ENCODE results near the gene DNASE2. TPM values are rescaled to one million over a fixed set of nuclear protein-coding genes. Genes with fewer than 3 reads are reported as not detected.

DNASE2 gene
- polyA plus RNA-seq, 4 donors, result 6.5 to 43.1 (median 9.3) TPM

GRCh38 chr19:12842511-12842910 is 38.7 kb downstream of the DNASE2 start:
- H3K27me3 ChIP-seq (ENCODE audit: control insufficient read depth in 3 of 3, insufficient read depth in 3 of 3, low read length in 3 of 3), result peaks cover 3 to 72% (median 32%) of the 10 kb centered on the region in 3 donors
- no peaks in the 10 kb centered on the region for H3K9me3 ChIP-seq (ENCODE audit: control insufficient read depth in 2 of 2, insufficient read depth in 1 of 2, low read depth in 1 of 2, low read length in 1 of 2)
- WGBS, 3 donors, result 91 to 92% (median 91%) methylated on average over 18 of the region's 18 CpGs
- no peak overlapping the region for H3K27ac ChIP-seq (ENCODE audit: low read depth in 1 of 3, low read length in 2 of 3)
- DNase-seq (no peak), FAIRE-seq (no peak)
- H3K4me1 ChIP-seq (ENCODE audit: control insufficient read depth in 3 of 3, insufficient read depth in 2 of 3, low read depth in 1 of 3, low read length in 2 of 3), result peaks cover 0 to 12% (median 0%) of the 10 kb centered on the region in 3 donors
- H3K4me3 ChIP-seq (ENCODE audit: low read depth in 1 of 3, low read length in 3 of 3), result no peak overlapping the region
- no peaks in the 10 kb centered on the region for H3K36me3 ChIP-seq (ENCODE audit: control insufficient read depth in 3 of 3, insufficient read depth in 2 of 3, low read depth in 1 of 3, low read length in 3 of 3)

- H3K27me3 ChIP-seq (ENCODE audit: control insufficient read depth in 3 of 3, insufficient read depth in 3 of 3, low read length in 3 of 3), result peaks cover 3 to 73% (median 39%) of the 10 kb centered on the region in 3 donors
- H3K27ac ChIP-seq (ENCODE audit: low read depth in 1 of 3, low read length in 2 of 3), result no peak overlapping the region
- no peaks in the 10 kb centered on the region for H3K36me3 ChIP-seq (ENCODE audit: control insufficient read depth in 3 of 3, insufficient read depth in 2 of 3, low read depth in 1 of 3, low read length in 3 of 3)
- DNase-seq, result peak in 1 of 2 donors; percentile 43
- H3K4me1 ChIP-seq (ENCODE audit: control insufficient read depth in 3 of 3, insufficient read depth in 2 of 3, low read depth in 1 of 3, low read length in 2 of 3), result peaks cover 0 to 8% (median 0%) of the 10 kb centered on the region in 3 donors
- H3K4me3 ChIP-seq (ENCODE audit: low read depth in 1 of 3, low read length in 3 of 3), result peak overlapping the region in 1 of 3 donors; percentile 11
- no peak for FAIRE-seq
- no peaks in the 10 kb centered on the region for H3K9me3 ChIP-seq (ENCODE audit: control insufficient read depth in 2 of 2, insufficient read depth in 1 of 2, low read depth in 1 of 2, low read length in 1 of 2)
- 3 to 6% (median 4%) methylated on average over 29 of the region's 29 CpGs for WGBS, 3 donors
Observed at GRCh38 chr19:12841094-12841493, 40.2 kb downstream of the DNASE2 start.

DNA sequence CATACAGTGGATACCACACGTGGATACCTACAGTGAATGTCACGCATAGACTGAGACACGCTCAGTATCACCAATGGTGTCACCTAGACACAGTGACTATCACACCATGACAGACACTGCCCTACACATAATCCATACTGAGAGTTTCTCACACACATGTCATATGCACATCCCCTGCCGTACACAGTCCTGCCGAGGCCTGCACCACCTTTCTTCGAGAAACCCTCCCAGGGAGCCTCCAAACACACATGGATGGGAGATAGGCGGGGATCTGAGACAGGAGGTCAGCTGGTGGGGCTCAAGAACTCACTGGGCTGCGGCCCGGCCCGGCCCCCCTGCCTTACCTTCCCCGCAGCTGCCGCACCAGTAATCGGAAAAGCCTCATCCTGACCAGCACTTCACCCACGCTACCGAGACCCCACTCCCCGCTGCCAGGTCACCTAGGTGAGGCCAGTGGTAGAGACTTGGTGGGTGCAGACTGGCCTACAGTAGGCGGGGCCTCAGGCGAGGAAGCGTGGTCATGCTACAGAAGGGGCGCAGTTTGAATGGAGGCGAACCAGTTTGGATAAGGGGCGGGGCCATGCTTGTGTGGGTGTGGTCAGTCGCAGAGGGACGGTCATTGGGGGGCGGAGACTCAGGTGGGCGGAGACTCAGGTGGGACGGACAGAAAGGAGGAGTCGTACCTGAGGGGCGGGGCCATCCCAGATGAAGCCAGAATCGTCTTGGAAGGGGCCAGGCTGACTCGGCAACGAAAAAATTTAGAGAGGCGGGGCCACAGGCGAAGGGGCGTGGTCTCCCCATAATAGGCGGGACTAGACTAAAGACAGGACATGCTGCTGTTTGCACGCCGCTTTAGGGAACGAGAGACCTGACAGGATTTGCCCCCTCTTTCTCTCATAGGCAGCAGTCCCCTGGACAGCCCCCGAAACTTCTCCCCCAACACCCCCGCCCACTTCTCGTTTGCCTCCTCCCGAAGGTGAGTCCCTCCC is 40.9 kb downstream of the DNASE2 start:
- H3K4me3 ChIP-seq (ENCODE audit: low read depth in 1 of 3, low read length in 3 of 3), result peak overlapping the region in 1 of 3 donors; percentile 11
- H3K4me1 ChIP-seq (ENCODE audit: control insufficient read depth in 3 of 3, insufficient read depth in 2 of 3, low read depth in 1 of 3, low read length in 2 of 3), result peaks cover 0 to 8% (median 0%) of the 10 kb centered on the region in 3 donors
- no peak overlapping the region for H3K27ac ChIP-seq (ENCODE audit: low read depth in 1 of 3, low read length in 2 of 3)
- DNase-seq (peak; percentile 61 to 65), FAIRE-seq (no peak)
- H3K27me3 ChIP-seq (ENCODE audit: control insufficient read depth in 3 of 3, insufficient read depth in 3 of 3, low read length in 3 of 3), result peaks cover 3 to 79% (median 46%) of the 10 kb centered on the region in 3 donors
- no peaks in the 10 kb centered on the region for H3K9me3 ChIP-seq (ENCODE audit: control insufficient read depth in 2 of 2, insufficient read depth in 1 of 2, low read depth in 1 of 2, low read length in 1 of 2)
- WGBS, 3 donors, result 20 to 24% (median 23%) methylated on average over 42 to 43 of the region's 43 CpGs
- H3K36me3 ChIP-seq (ENCODE audit: control insufficient read depth in 3 of 3, insufficient read depth in 2 of 3, low read depth in 1 of 3, low read length in 3 of 3), result no peaks in the 10 kb centered on the region

DNA sequence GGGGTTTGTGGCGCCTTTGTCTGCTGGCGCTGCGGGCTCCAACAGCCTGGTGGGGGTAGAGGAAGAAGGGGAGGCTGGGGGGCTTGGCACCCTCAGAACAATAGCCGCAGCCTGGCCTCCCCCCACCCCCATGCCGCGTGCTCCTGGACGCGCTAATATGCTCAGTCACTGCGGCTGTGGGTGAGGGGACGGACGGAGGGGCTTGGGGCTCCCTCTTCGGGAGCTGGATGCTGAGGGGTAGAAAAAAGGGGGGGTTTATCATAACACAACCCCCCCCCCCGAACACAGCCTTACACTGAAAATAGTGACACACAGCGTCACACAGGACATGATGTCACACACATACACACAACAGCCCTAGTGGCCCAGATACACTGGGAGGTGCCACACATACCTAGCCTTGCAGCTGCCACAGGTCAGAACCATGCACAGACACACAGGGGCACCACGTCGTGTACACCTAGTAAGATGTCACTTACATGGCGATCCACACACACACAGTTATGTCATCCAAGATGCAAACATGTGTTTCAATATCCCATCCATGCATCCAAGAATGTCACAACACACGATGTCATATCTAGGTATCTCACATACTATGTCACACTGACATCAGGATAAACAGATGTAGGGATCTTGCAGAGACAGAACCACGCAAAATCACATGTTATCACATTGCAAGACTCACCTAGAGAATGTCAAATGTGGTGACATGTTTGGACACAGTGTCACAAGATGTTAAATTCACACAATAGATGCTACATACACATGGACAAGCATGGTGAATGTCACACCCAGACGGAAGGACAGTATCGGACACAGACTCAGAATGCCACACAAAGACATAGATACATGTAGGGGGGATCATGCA is 42.1 kb downstream of the DNASE2 start:
- Histone ChIP-seq H3K27ac (ENCODE audit: low read depth in 1 of 3, low read length in 2 of 3) (no peak overlapping the region), H3K4me3 (ENCODE audit: low read depth in 1 of 3, low read length in 3 of 3) (peak overlapping the region in 2 of 3 donors; percentile 18 to 31), H3K27me3 (ENCODE audit: control insufficient read depth in 3 of 3, insufficient read depth in 3 of 3, low read length in 3 of 3) (peaks cover 3 to 87% (median 59%) of the 10 kb centered on the region in 3 donors), H3K4me1 (ENCODE audit: control insufficient read depth in 3 of 3, insufficient read depth in 2 of 3, low read depth in 1 of 3, low read length in 2 of 3) (peaks cover 0 to 8% (median 0%) of the 10 kb centered on the region in 3 donors), H3K9me3 (ENCODE audit: control insufficient read depth in 2 of 2, insufficient read depth in 1 of 2, low read depth in 1 of 2, low read length in 1 of 2) (peaks cover 0 to 5% of the 10 kb centered on the region in 2 donors), H3K36me3 (ENCODE audit: control insufficient read depth in 3 of 3, insufficient read depth in 2 of 3, low read depth in 1 of 3, low read length in 3 of 3) (no peaks in the 10 kb centered on the region)
- DNase-seq (no peak), FAIRE-seq (no peak)
- WGBS, 3 donors, result 15 to 24% (median 15%) methylated on average over 19 to 21 of the region's 21 CpGs

DNA sequence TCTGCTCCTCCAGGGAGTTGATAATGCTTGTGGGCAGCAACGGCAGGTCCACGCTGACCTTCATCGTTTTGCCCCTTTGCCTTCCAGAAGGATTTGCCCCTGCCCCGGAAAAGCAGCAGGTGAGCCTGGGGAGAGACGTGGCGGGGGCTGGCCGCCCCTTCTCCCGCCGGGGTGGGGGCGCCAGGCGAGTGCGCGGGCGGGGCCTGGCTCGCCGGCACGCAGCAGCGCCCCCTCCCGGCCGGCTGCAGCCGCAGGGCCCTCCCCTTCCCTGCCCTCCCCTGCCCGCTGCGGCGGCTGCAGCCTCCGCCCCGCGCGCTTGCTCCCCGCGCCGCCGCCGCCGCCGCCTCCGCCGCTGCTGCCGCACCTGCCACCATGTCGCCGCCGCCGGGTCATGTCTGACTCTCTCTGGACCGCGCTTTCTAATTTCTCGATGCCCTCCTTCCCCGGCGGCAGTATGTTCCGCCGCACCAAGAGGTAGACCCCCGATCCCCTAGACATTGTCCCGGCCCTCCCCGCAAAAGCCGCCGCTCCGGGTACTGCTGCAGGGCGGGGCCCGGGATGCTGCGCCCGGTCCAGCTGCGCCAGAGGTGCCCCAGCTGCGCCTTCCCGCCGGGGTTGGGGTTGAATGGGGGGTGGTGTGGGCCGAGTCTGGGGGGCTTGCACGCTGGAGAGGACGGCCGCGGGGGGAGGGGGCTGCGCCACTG is 42.9 kb downstream of the DNASE2 start, which contains the start of gene MAST1:
TSS of gene MAST1 (plus strand) at position 334 of the 704 bp plus-strand sequence. CDS start at position 392, 58 bp downstream.
- DNase-seq, result peak; percentile 29 to 72

GRCh38 chr19:12837225-12837624 is 44.0 kb downstream of the DNASE2 start:
- WGBS, 3 donors, result 41 to 66% (median 55%) methylated on average over 4 of the region's 4 CpGs
- FAIRE-seq (no peak), DNase-seq (no peak)
- no peak overlapping the region for H3K4me3 ChIP-seq (ENCODE audit: low read depth in 1 of 3, low read length in 3 of 3)
- H3K27me3 ChIP-seq (ENCODE audit: control insufficient read depth in 3 of 3, insufficient read depth in 3 of 3, low read length in 3 of 3), result peaks cover 3 to 96% (median 66%) of the 10 kb centered on the region in 3 donors
- no peak overlapping the region for H3K27ac ChIP-seq (ENCODE audit: low read depth in 1 of 3, low read length in 2 of 3)
- H3K9me3 ChIP-seq (ENCODE audit: control insufficient read depth in 2 of 2, insufficient read depth in 1 of 2, low read depth in 1 of 2, low read length in 1 of 2), result peaks cover 0 to 5% of the 10 kb centered on the region in 2 donors
- H3K36me3 ChIP-seq (ENCODE audit: control insufficient read depth in 3 of 3, insufficient read depth in 2 of 3, low read depth in 1 of 3, low read length in 3 of 3), result no peaks in the 10 kb centered on the region
- H3K4me1 ChIP-seq (ENCODE audit: control insufficient read depth in 3 of 3, insufficient read depth in 2 of 3, low read depth in 1 of 3, low read length in 2 of 3), result peaks cover 0 to 8% (median 7%) of the 10 kb centered on the region in 3 donors

More for the DNA sequence above, 42.9 kb downstream of the DNASE2 start, which contains the start of gene MAST1:
- Histone ChIP-seq H3K9me3 (ENCODE audit: control insufficient read depth in 2 of 2, insufficient read depth in 1 of 2, low read depth in 1 of 2, low read length in 1 of 2) (peaks cover 0 to 5% of the 10 kb centered on the region in 2 donors), H3K27me3 (ENCODE audit: control insufficient read depth in 3 of 3, insufficient read depth in 3 of 3, low read length in 3 of 3) (peaks cover 3 to 89% (median 60%) of the 10 kb centered on the region in 3 donors), H3K36me3 (ENCODE audit: control insufficient read depth in 3 of 3, insufficient read depth in 2 of 3, low read depth in 1 of 3, low read length in 3 of 3) (no peaks in the 10 kb centered on the region), H3K27ac (ENCODE audit: low read depth in 1 of 3, low read length in 2 of 3) (no peak within 1 kb of the TSS), H3K4me1 (ENCODE audit: control insufficient read depth in 3 of 3, insufficient read depth in 2 of 3, low read depth in 1 of 3, low read length in 2 of 3) (peaks cover 0 to 8% (median 2%) of the 10 kb centered on the region in 3 donors), H3K4me3 (ENCODE audit: low read depth in 1 of 3, low read length in 3 of 3) (peak within 1 kb of the TSS in 2 of 3 donors; percentile 18 to 31)
- no peak for FAIRE-seq
- 1% methylated on average over 30 to 69 of the region's 69 CpGs for WGBS, 3 donors

- H3K4me1 ChIP-seq (ENCODE audit: control insufficient read depth in 3 of 3, insufficient read depth in 2 of 3, low read depth in 1 of 3, low read length in 2 of 3), result peaks cover 0 to 8% (median 7%) of the 10 kb centered on the region in 3 donors
- DNase-seq, result no peak
- H3K36me3 ChIP-seq (ENCODE audit: control insufficient read depth in 3 of 3, insufficient read depth in 2 of 3, low read depth in 1 of 3, low read length in 3 of 3), result no peaks in the 10 kb centered on the region
- H3K27me3 ChIP-seq (ENCODE audit: control insufficient read depth in 3 of 3, insufficient read depth in 3 of 3, low read length in 3 of 3), result peaks cover 3 to 93% (median 61%) of the 10 kb centered on the region in 3 donors
- H3K27ac ChIP-seq (ENCODE audit: low read depth in 1 of 3, low read length in 2 of 3), result no peak overlapping the region
- no peak for FAIRE-seq
- 3 to 6% (median 5%) methylated on average over 6 of the region's 6 CpGs for WGBS, 3 donors
- peaks cover 0 to 5% of the 10 kb centered on the region in 2 donors for H3K9me3 ChIP-seq (ENCODE audit: control insufficient read depth in 2 of 2, insufficient read depth in 1 of 2, low read depth in 1 of 2, low read length in 1 of 2)
- H3K4me3 ChIP-seq (ENCODE audit: low read depth in 1 of 3, low read length in 3 of 3), result no peak overlapping the region
Observed at GRCh38 chr19:12836529-12836863, 44.8 kb downstream of the DNASE2 start.
